GM23338 (cell line): ENCODE measurements around the gene ARHGEF1. TPM values are rescaled to one million over a fixed set of nuclear protein-coding genes. Genes with fewer than 3 reads are reported as not detected.

Experiments
- ATAC-seq: fragments of 200-7000 bp; cut with Tn5 transposase; 3 replicates; pipeline ENCODE4 v1.9.1; 2020
- DNase-seq: peaks from one replicate; pipeline ENCODE4 v3.0.0-alpha.2; 2015; ENCODE audit warnings: low spot score
- H2AFZ ChIP-seq: fragments of 200-600 bp; sonication (generic); 2 replicates; pipeline ENCODE4 v1.8.0; 2016; ENCODE audit warnings: antibody characterized with exemption, mild to moderate bottlenecking, moderate library complexity
- H3F3A ChIP-seq: fragments of 200-600 bp; sonication (generic); replicated peaks from 2 replicates; pipeline ENCODE4 v1.8.0; 2017; ENCODE audit warnings: antibody characterized with exemption, mixed run types, low read depth
- H3K27ac ChIP-seq: fragments of 200-600 bp; sonication (generic); 2 replicates; pipeline ENCODE4 v1.6.1; 2016; ENCODE audit warnings: low read depth
- H3K27me3 ChIP-seq: fragments of 200-600 bp; sonication (generic); 2 replicates; pipeline ENCODE4 v1.8.0; 2016; ENCODE audit warnings: mild to moderate bottlenecking, mixed run types, moderate library complexity; ENCODE audit not compliant: insufficient read depth
- H3K36me3 ChIP-seq: fragments of 200-600 bp; sonication (generic); 2 replicates; pipeline ENCODE4 v1.8.0; 2016; ENCODE audit warnings: mild to moderate bottlenecking; ENCODE audit not compliant: insufficient read depth
- H3K4me1 ChIP-seq: fragments of 200-600 bp; sonication (generic); 2 replicates; pipeline ENCODE4 v1.8.0; 2016; ENCODE audit warnings: mild to moderate bottlenecking, moderate library complexity; ENCODE audit not compliant: insufficient read depth
- H3K4me2 ChIP-seq: fragments of 200-600 bp; sonication (generic); 2 replicates; pipeline ENCODE4 v1.7.1; 2017; ENCODE audit warnings: mixed run types
- H3K4me3 ChIP-seq: fragments of 200-600 bp; sonication (generic); 2 replicates; pipeline ENCODE4 v1.6.1; 2016; ENCODE audit warnings: mixed run types
- H3K79me2 ChIP-seq: fragments of 200-600 bp; sonication (generic); replicated peaks from 2 replicates; pipeline ENCODE4 v1.8.0; 2017; ENCODE audit warnings: mild to moderate bottlenecking; ENCODE audit not compliant: insufficient read depth
- H3K9me2 ChIP-seq: fragments of 200-600 bp; sonication (generic); 2 replicates; pipeline ENCODE4 v1.8.0; 2017; ENCODE audit not compliant: insufficient read depth
- H4K20me1 ChIP-seq: fragments of 200-600 bp; sonication (generic); replicated peaks from 2 replicates; pipeline ENCODE4 v1.8.0; 2017; ENCODE audit warnings: mild to moderate bottlenecking; ENCODE audit not compliant: insufficient read depth
- H3K27ac Mint-ChIP-seq: 2 replicates; pipeline ENCODE4 v1.8.0; 2020; ENCODE audit warnings: inconsistent platforms, mild to moderate bottlenecking, moderate library complexity, mixed read lengths
- H3K27me3 Mint-ChIP-seq: 3 replicates; pipeline ENCODE4 v1.8.0; 2022; ENCODE audit warnings: low read depth, mild to moderate bottlenecking, moderate library complexity, mixed read lengths, inconsistent platforms; ENCODE audit not compliant: insufficient read depth, poor library complexity
- H3K36me3 Mint-ChIP-seq: 3 replicates; pipeline ENCODE4 v1.8.0; 2021; ENCODE audit warnings: low read depth, mild to moderate bottlenecking, inconsistent platforms, moderate library complexity, mixed read lengths
- H3K4me1 Mint-ChIP-seq: 3 replicates; pipeline ENCODE4 v1.8.0; 2020; ENCODE audit warnings: mild to moderate bottlenecking, inconsistent platforms, mixed read lengths
- H3K4me3 Mint-ChIP-seq: 3 replicates; pipeline ENCODE4 v1.8.0; 2021; ENCODE audit warnings: moderate library complexity, mild to moderate bottlenecking, inconsistent platforms, mixed read lengths
- H3K9me3 Mint-ChIP-seq: 3 replicates; pipeline ENCODE4 v1.8.0; 2020; ENCODE audit warnings: moderate library complexity, mild to moderate bottlenecking, inconsistent platforms, mixed read lengths
- CREB1 ChIP-seq: fragments of 250-450 bp; sonication (Bioruptor Pico); IDR thresholded peaks from 2 replicates; pipeline ENCODE4 v1.5.0; 2020; ENCODE audit warnings: low read depth, mild to moderate bottlenecking, moderate library complexity
- CTCF ChIP-seq, 2 experiments: fragments of 200-600 bp in 1 of 2; sonication (generic) in 1 of 2; conservative IDR thresholded peaks; 2 replicates each; pipeline versions ENCODE4 v1.5.1 to v1.6.1; 2016 to 2017; ENCODE audit warnings: antibody characterized with exemption in 2 of 2, low read depth in 2 of 2, mild to moderate bottlenecking in 2 of 2, moderate library complexity in 1 of 2
- ETS1 ChIP-seq: IDR thresholded peaks from 2 replicates; pipeline ENCODE4 v1.6.1; 2016; ENCODE audit warnings: antibody characterized with exemption
- EZH2 ChIP-seq: fragments of 200-600 bp; sonication (generic); IDR thresholded peaks from one replicate; pipeline ENCODE4 v1.8.0; 2017; ENCODE audit warnings: antibody characterized with exemption, mild to moderate bottlenecking, low read depth; ENCODE audit not compliant: unreplicated experiment
- EZH2phosphoT487 ChIP-seq: fragments of 200-600 bp; sonication (generic); IDR thresholded peaks from one replicate; pipeline ENCODE4 v1.8.1; 2018; ENCODE audit warnings: antibody characterized with exemption; ENCODE audit not compliant: unreplicated experiment
- JUNB ChIP-seq: IDR thresholded peaks from one replicate; pipeline ENCODE4 v1.6.1; 2016; ENCODE audit warnings: antibody characterized with exemption; ENCODE audit not compliant: unreplicated experiment
- NANOG ChIP-seq: IDR thresholded peaks from 2 replicates; pipeline ENCODE4 v1.6.1; 2016; ENCODE audit warnings: antibody characterized with exemption, borderline replicate concordance
- POLR2AphosphoS5 ChIP-seq: IDR thresholded peaks from 2 replicates; pipeline ENCODE4 v1.6.1; 2016; ENCODE audit warnings: antibody characterized with exemption, low read depth
- REST ChIP-seq: IDR thresholded peaks from one replicate; pipeline ENCODE4 v1.6.1; 2018; ENCODE audit warnings: antibody characterized with exemption; ENCODE audit not compliant: unreplicated experiment
- STAT1 ChIP-seq: IDR thresholded peaks from one replicate; pipeline ENCODE4 v1.6.1; 2016; ENCODE audit warnings: antibody characterized with exemption; ENCODE audit not compliant: unreplicated experiment
- ZNF114 ChIP-seq: fragments of 250-450 bp; sonication (Bioruptor Pico); IDR thresholded peaks from 2 replicates; pipeline ENCODE4 v1.5.0; 2020; ENCODE audit warnings: mild to moderate bottlenecking, moderate library complexity
- ZNF331 ChIP-seq: fragments of 250-450 bp; sonication (Bioruptor Pico); IDR thresholded peaks from 2 replicates; pipeline ENCODE4 v1.5.0; 2020; ENCODE audit warnings: low read depth, mild to moderate bottlenecking, moderate library complexity
- polyA plus RNA-seq: library from polyadenylated mRNA; unstranded; fragments of >200 nt; fragmentation: Nextera tagmentation; extraction: Ambion mirVana; gene quantifications from 2 replicates; pipeline ENCODE4 v1.2.1, GENCODE V29; 2016
- total RNA-seq: library from RNA; depleted of rRNA; stranded (reverse); fragments of >200 nt; shearing (Covaris generic); gene quantifications from 2 replicates; pipeline ENCODE4 v1.2.3, GENCODE V29; 2014
- TF ChIP-seq, protein P1 (sequence below): fragments of 250-450 bp; sonication (Bioruptor Pico); IDR thresholded peaks from 2 replicates; pipeline ENCODE4 v1.5.0; 2020; ENCODE audit warnings: mild to moderate bottlenecking, moderate library complexity

ARHGEF1 gene
- total and polyA plus RNA-seq, 2 experiments from 2014 or later = 41.3 to 44.7 TPM

- H3K9me3 Mint-ChIP-seq = no peaks in the 10 kb centered on the region
- peaks cover 8% of the 10 kb centered on the region for H3K36me3 Mint-ChIP-seq
- H3K4me1 Mint-ChIP-seq = peaks cover 16% of the 10 kb centered on the region
- Histone ChIP-seq H3K36me3 (no peaks in the 10 kb centered on the region; the same call in 1 of the 2 replicates), H3F3A (peaks cover 6% of the 10 kb centered on the region; the same call in 1 of the 2 replicates), H3K4me1 (peaks cover 9% of the 10 kb centered on the region), H4K20me1 (peaks cover 5% of the 10 kb centered on the region; the same call in 1 of the 2 replicates), H3K27me3 (no peaks in the 10 kb centered on the region), H2AFZ (no peak overlapping the region), H3K4me3 (no peak overlapping the region), H3K79me2 (no peaks in the 10 kb centered on the region), H3K9me2 (no peaks in the 10 kb centered on the region), H3K4me2 (no peak overlapping the region), H3K27ac (no peak overlapping the region)
- TF ChIP-seq ZNF114 (CRISPR knock-in tag) (no peak), CREB1 (CRISPR knock-in tag) (no peak), EZH2phosphoT487 (no peak), POLR2AphosphoS5 (no peak), NANOG (no peak), JUNB (no peak), REST (no peak), CTCF (conservative IDR thresholded peaks at IDR 0.05; ENCODE audit: low read depth in 2 of 2) (no peak), STAT1 (no peak), ZNF331 (CRISPR knock-in tag) (no peak), ETS1 (no peak), EZH2 (no peak)
- TF ChIP-seq, protein P1, sequence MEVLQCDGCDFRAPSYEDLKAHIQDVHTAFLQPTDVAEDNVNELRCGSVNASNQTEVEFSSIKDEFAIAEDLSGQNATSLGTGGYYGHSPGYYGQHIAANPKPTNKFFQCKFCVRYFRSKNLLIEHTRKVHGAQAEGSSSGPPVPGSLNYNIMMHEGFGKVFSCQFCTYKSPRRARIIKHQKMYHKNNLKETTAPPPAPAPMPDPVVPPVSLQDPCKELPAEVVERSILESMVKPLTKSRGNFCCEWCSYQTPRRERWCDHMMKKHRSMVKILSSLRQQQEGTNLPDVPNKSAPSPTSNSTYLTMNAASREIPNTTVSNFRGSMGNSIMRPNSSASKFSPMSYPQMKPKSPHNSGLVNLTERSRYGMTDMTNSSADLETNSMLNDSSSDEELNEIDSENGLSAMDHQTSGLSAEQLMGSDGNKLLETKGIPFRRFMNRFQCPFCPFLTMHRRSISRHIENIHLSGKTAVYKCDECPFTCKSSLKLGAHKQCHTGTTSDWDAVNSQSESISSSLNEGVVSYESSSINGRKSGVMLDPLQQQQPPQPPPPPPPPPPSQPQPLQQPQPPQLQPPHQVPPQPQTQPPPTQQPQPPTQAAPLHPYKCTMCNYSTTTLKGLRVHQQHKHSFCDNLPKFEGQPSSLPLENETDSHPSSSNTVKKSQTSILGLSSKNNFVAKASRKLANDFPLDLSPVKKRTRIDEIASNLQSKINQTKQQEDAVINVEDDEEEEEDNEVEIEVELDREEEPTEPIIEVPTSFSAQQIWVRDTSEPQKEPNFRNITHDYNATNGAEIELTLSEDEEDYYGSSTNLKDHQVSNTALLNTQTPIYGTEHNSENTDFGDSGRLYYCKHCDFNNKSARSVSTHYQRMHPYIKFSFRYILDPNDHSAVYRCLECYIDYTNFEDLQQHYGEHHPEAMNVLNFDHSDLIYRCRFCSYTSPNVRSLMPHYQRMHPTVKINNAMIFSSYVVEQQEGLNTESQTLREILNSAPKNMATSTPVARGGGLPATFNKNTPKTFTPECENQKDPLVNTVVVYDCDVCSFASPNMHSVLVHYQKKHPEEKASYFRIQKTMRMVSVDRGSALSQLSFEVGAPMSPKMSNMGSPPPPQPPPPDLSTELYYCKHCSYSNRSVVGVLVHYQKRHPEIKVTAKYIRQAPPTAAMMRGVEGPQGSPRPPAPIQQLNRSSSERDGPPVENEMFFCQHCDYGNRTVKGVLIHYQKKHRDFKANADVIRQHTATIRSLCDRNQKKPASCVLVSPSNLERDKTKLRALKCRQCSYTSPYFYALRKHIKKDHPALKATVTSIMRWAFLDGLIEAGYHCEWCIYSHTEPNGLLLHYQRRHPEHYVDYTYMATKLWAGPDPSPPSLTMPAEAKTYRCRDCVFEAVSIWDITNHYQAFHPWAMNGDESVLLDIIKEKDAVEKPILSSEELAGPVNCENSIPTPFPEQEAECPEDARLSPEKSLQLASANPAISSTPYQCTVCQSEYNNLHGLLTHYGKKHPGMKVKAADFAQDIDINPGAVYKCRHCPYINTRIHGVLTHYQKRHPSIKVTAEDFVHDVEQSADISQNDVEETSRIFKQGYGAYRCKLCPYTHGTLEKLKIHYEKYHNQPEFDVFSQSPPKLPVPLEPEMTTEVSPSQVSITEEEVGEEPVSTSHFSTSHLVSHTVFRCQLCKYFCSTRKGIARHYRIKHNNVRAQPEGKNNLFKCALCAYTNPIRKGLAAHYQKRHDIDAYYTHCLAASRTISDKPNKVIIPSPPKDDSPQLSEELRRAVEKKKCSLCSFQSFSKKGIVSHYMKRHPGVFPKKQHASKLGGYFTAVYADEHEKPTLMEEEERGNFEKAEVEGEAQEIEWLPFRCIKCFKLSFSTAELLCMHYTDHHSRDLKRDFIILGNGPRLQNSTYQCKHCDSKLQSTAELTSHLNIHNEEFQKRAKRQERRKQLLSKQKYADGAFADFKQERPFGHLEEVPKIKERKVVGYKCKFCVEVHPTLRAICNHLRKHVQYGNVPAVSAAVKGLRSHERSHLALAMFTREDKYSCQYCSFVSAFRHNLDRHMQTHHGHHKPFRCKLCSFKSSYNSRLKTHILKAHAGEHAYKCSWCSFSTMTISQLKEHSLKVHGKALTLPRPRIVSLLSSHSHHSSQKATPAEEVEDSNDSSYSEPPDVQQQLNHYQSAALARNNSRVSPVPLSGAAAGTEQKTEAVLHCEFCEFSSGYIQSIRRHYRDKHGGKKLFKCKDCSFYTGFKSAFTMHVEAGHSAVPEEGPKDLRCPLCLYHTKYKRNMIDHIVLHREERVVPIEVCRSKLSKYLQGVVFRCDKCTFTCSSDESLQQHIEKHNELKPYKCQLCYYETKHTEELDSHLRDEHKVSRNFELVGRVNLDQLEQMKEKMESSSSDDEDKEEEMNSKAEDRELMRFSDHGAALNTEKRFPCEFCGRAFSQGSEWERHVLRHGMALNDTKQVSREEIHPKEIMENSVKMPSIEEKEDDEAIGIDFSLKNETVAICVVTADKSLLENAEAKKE (CRISPR knock-in tag) = no peak
- H3K27me3 Mint-ChIP-seq = peaks cover 19% of the 10 kb centered on the region
- DNase-seq (no peak), ATAC-seq (no peak)
- no peak overlapping the region; the same call in 2 of the 3 replicates for H3K4me3 Mint-ChIP-seq
- H3K27ac Mint-ChIP-seq = no peak overlapping the region
These were observed 73.6 kb downstream of the ARHGEF1 start for GRCh38 chr19:41956621-41957020.
